Activated T-helper 9 cell treated with anti-CD3 and anti-CD28 coated beads, Interleukin-2, amount 50 U/mL, for 16 hours (primary cell): Measurements from ENCODE around the gene SHF.

Experiments used
- DNase-seq: peaks from one replicate; pipeline ENCODE4 v3.0.0-alpha.2; 2020; ENCODE audit warnings: low read depth

Gene SHF

DNA sequence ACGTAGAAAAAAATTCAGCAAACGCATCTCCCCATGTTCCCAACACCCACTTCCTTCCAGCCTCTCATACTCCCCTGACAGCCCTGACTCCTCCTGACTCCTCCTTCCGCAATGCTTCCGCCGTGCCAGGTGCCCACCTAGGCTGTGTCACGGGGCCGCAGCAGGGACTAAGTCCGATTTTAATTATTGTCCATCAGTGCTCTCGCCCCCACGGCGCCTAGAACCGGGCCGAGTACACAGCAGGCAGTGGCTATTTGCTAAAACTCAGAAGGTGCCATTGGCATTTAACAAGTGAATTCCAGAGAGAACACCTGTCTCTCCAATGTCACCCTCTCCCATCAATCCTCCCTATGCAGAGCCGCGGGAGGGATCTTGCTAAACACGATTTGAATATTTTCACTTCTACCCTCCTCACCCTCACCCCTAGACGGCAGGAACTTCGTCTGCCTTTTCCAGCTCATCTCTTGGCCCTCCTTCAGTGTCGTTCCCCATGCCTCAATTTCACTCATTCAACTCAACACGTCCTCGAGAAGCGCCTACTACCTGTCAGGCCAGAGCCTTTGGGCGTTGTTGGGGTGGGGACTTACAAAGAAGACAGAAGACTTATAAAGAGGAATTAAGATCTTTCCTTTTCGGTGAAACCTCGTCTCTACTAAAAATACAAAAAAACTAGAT lies 11.5 kb upstream of the SHF start:
- no peak for DNase-seq

DNA sequence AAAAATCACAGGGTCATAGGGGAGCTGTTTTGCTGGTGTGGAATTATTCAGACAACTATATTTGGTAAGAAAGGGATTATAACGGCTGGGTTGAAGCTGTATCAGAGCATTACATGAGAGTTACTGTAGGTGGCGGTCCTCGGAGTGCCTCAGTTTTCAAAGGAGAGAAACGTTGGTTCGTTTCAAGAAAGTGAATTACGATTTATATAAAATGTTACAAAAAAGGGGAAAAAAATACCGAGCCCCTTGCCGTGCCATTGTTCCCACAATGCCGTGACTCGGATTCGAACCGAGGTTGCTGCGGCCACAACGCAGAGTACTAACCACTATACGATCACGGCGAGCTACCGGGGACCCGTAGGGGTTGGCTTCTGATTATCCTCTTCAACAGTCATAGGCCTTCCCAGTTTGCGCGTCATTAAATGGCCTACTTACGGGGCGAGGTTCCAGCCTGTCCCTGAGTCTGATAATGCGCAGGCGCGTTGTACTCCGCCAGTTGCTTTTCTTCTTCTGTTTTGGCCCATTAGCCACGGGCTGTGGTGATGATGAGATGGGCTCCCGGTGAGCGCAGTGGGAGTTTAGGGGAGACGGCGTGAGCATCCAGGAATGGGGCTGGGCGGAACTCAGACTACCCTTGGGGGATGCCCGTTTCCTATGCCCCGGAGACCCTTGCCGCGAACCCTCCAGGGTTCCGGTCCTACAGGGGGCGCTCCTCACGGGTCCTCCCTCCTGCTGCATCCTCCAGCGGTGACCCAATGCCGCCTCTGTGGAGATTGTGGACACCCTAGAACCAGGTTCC lies 10.8 kb upstream of the SHF start:
- DNase-seq, result peak; percentile 90

DNA sequence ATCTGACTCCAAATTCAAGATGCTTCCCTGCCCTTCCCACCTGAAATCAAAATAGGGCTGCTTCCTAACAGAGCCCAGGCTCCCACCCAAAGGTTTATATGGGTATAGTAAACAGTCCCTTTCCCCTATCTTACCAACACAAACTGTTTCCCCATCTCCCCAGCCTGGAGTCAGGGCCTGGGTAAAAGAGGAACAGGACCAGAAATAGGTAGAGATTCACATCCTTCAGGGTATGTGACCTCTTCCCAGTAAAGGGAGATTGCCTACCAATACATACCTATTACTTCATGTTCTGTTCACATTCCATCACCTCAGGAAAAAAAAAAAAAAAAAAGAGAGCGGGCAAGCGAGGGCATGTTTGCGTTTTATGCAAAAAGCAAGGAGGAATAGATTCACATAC lies 9.7 kb upstream of the SHF start:
- DNase-seq, result no peak

DNA sequence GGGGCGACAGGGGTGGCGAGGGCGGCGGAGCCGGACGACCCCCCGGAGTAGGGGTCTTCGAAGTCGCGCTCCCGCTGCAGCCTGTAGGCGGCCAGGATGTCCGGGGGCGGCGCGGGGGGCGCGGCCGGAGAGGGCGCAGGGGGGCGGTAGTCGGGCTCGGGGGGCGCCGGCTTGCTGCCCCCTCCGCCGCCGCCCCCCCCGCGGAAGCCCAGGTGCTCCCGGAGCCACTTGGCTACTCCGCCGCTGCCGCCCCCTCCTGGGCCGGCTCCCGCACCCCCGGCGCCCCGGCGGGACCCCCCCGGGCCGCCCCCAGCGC lies 230 bp downstream of the SHF start:
- DNase-seq, result no peak

DNA sequence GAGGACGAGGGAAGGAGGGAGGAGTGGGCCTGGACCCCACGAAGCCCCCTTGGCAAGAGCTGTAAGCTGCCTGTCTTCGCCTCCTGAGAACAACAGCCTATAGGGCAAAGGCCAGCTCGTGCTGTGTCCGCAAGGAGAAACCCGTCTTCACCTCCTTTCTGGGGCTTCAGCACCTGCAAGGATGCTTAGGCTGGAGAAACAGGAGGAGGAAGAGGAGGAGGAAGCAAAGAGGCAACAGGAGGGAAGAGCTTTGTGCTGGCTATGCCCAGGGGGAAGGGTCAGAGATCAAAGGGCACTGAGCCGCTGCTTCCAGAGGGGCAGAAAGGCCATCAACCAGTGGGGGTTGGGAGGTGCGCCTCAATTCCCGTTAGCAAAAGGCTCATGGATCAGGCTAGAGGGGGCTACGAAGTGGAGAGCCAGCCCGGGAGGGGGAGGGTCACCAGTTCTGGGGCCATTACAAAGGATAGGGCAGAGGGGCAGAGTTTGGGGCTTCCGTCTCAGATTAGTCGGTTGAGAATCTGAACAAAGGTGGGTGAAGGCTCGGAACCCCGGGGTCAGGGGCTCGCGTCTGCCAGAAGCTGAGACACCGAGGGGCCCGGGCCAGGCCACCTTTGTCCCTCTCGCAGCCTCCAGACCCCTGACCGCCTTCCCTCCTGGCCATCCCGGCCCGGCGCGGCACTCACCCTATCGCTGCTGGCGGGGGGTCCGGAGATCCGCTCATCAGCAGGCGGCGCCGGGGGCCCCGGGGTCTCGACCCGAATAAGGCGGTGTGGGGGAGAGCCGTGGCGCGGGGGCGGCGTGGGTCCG lies 792 bp downstream of the SHF start:
- DNase-seq, result no peak

DNA sequence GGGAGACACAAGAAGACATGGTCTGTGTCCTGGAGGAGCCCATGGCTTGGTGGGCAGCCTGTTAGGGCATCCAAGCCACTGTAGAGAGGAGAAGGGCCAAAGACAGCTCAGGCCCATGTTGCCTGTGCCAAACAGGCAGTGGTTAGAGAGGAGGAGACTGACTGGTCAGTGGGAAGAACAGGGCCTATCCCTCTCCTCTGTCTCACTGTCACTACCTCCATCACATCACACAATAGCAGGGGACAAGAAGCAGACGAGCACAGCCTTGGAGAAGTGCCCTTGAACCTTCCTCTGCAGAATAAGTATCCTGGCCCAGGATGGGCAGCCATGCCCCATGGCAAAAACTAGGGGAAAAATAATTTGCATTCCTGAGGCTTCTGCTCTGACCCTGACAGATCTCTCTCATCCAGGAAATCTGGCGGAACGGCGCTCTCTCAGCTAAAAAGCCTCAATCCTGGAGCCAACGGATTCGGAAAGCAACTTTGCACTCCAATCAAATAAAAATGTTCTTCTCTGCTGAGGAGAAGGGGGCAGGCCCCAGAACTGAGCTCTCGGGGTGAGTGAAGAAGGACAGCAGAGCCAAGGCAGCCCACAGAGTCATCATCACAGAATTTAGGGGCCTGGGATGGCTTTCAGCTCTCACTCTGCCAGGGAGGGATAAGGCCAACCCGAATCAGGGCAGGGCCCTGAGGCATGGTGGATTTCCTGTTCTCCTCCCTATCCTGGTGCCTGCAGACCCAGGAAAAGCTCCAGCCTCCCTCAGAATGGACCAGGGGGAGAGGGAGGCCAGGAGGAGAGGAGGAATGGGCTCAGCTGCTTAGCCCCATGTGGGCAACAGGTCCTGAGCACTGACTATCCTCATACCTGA lies 1.6 kb downstream of the SHF start:
- no peak for DNase-seq

DNA sequence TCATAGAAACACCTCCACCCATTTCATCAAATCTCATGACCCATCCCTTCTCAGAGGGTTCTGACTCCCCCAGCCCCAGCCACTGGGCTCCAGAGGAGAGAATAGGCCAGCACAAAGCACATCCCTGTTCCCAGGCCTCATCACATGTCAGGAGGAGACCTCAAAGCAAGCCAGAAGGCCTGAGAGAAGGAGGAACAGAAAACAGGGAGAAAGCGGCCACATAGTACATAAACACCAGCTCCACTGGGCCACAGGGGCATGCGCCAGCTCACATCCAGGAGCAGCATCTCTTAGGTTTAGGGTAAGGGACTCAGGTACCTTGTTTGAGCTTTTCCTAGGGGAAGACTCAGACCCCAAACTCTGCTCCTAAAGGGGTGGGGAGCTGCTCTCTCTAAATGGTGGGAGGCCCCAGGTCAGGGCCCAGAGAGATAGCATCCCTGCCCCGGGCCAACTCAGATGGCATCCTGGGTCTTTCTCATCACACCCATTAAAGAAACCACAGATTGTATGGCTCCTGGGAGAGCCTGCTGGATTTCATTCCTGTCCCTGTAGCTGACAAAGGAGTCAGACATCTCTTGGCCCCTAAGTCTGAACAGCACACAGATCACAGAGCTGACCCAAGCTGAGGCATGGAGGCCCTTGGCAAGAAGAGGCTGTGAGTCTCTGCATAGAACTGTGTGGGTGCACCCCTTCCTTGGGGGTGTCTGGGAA lies 2.5 kb downstream of the SHF start:
- DNase-seq, result no peak

DNA sequence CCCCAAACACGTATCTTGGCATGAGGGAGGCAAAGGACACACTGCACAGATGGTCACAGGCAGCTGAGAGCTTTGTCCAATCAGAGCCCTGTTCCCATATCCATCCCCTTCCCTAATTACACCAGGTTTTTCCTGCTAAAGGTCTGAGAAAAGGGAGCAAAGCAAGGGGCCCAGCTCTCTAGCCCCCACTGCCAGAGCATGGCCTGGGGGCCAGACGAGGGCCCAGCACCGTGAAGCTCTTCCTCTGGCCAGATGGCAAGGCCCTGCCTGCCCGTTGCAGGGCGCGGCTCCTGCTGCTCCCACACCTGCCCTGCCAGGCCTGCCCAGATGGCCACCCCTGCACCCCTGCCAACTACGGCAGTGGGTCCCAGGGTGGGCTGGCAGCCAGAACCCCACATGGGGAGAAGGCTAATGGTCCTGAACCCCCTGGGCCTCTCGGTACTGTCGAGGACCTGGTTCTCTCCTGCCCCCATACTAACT lies 3.2 kb downstream of the SHF start:
- no peak for DNase-seq

DNA sequence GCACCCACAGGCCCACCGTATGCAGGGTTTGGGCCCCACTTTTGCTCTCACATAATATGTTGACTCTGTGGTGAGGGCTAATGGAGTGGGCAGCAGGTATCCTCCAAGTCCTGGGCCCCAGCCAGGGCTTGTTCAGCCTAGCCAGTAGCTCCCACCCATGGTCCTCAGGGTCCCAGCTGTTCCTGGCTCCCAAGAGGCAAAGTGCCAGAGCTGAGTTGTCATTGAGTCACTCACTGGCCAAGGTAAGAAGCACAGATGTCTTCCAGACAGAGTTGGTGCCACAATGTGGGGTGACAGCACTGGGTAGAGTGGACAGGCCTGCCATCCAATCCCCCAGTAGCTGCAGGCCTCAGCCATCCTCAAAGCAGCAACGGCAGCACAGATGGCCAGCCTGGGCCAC lies 4.3 kb downstream of the SHF start:
- no peak for DNase-seq

DNA sequence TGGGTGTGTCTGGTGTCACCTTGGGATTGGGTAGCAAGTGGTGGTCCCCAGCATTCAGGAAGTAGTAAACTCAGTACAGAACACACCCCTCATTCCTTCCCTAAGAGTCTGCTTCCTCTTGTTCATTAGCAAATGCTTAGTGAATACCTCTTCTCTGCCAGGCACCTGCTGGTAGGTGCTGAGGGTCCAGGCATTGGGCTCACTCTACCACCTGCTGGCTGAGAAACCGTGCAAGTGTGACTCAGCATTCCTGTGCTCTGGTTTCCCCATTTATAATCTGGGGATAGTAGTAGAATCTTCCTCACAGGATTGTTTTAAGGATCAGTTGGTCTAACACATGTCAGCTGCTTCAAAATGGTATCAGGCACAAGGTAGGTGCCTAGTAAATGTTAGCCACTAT lies 4.8 kb downstream of the SHF start:
- DNase-seq, result no peak

DNA sequence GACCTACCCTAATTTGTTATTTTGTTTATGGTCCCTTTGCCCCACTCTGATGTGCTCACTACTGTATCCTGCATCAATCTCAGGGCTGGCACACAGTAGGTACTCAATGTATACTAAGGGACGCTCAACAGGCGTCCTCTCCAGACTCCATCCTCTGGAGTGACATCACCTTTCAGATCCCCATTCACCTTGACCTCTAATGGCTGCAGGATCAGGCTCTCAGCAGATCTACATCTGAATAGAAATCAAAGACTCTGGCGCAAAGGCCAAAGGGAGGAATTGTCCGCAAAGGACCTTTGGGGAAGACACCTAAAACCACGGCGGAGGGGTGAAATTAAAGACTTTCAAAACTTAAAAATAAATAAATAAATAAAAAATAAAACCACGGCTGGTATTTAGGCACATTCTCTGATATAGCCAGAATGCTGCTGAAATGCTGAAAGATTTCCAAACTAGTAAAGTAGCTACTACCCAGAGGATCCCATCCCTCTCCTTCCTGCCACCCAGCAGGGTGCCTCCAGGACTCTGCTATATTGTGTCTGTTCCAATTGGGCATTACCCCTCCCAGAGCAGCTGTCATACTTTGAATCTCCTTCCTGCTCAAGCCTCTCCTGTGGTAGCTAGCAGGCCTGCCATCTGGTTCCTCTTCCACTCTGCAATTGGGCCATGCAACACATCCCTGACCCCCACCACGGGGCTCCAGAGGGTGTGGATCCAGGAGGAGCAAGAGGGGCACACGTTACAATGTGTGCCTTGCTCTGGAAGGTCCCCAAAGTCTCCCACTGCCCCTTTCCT lies 6.1 kb downstream of the SHF start:
- DNase-seq, result no peak

DNA sequence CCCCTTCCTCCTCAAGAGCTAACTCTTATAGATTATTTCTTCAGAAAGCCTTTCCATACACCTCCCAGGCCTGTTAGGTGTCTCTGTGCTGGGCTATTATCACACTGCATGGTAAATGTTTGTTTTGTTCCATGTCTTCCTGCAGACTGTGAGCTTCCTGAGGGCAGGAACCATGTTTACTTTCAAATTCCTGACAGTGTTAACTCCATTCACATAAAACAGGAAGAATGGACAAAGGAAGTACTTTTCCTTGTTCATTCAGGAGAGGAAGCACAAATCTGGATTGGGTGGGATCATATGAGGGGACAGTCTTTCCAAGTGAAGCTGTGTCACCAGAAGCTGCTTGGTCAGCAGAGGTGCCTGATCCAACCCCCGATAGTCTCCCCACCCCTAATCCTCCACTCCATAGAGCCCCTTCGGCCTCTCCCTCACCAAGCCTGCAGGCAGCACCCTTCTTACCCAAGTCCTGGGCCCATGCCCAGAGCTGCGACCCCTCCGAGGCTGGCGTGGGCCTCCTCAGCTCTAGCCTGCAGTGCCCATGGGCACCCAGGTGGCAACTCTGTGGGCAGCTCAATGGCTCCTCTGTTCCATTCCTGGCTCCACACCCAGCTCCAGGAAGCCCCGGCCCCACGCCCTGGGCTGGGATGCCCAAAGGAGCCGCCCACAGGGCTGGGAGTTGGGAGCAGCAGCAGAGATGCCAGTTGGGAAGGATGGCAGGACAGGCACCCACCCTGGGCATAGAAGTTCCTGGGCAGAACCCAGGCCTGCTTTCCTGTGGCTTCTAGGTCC lies 6.9 kb downstream of the SHF start:
- DNase-seq, result no peak

DNA sequence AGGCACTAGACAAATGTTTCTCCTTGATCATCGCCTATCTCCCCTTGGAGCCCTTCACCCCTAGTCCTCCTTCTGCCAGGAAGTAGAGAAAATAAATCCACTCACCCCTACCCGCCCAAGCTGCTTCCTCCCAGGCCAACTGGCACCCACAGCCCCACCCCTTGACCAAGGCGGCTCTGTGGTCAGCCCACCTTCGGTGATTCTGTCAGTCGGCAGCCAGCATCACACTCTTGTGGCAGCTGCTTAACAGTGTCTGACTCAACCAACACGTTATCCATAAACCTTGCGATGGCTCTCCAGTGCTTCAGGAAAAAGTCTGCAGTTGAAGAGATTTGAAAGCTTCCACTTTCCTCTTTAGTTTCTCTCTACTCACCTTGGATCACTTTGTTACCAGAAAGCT lies 7.6 kb downstream of the SHF start:
- DNase-seq, result no peak

DNA sequence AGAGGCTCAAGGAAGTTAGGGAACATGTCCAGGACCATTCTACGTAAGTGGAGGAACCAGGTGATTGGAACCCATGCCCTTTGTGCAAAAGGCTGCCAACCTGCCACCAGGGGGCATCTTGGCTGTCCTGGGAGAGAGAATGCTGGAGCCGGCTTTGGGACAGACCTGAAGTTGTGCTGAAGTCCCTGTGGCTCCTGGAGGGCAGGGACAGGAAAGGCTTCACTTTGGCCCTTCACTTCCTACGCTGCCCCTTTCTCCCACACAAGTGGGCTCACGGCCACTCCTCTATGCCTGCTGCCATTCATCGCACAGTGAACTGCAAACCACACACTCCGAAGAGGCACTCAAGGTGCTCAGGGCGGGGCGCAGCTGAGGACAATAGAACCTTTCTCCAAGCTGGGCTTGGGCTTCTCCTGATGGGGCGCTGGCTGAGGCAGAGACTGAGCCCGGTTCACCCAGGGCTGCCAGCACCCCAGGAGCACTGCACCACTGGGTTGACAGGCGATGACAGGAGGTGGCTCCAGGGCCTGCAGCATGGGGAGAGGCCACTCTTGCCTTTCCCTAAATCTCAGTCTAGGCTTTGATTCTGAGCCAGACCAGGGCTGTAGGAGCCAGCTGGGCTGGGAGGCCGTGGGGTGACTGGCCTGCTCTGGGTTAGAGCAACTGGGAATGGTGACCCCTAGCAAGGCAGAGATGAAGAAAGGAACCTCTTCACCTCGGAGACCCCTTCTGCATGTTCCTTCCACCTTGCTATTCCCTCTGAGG lies 8.4 kb downstream of the SHF start:
- peak; percentile 31 for DNase-seq

DNA sequence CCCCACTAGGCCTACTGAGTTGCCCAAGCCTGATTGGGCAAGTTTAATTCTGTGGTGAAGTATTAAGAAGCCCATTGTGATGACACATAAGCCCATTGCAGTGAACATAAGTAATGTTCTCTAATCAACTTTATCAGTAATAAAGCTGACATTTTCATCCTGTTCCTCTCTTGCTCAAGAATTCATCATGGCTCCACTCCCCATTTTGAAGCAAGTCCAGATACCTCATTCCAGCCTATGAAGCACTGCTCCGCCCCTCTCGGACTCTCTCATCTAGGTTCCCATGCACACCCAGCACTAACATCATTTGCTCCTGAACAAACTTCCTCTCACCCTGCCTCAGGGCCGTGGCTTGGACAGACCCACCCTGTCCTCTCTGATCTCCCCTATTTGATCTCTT lies 10.5 kb downstream of the SHF start:
- DNase-seq, result no peak

DNA sequence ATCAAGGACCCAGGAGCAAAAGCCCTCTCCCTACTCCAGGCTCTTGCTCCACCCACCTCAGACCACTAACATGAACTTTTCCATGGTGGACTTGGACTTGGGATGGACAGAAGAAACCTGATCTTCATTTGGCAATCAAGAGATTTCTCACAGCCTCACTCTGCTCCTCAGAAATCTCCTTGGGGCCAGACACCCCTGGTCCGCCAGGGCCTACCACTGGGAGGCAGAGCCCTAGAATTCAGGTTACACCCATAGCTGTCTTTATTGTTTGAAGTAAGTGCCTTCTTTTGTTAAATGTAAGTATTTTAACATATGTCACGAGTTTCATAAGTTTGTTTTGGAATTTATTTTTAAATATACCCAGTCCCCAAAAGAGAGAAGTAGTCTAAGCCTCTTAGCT lies 13.2 kb downstream of the SHF start:
- no peak for DNase-seq

DNA sequence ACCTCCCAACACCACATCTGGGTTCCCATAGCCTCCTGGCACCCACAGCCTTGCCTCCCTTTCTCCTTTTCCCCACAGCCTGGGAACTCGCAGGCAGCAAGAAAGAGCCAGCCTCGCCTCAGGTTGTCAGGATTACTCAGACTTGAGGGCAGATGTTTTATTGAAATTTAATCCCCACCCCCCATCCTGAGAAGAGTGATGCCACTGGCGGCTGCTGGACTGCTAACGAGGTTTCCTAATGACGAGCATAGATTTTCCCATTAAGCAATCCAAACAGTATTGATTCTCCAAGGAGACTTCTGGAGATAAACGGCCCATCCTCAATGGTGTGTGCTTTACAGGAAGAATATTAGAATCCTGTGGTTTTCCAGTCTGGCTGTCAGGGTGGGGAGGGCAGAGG lies 13.7 kb downstream of the SHF start:
- DNase-seq, result no peak

DNA sequence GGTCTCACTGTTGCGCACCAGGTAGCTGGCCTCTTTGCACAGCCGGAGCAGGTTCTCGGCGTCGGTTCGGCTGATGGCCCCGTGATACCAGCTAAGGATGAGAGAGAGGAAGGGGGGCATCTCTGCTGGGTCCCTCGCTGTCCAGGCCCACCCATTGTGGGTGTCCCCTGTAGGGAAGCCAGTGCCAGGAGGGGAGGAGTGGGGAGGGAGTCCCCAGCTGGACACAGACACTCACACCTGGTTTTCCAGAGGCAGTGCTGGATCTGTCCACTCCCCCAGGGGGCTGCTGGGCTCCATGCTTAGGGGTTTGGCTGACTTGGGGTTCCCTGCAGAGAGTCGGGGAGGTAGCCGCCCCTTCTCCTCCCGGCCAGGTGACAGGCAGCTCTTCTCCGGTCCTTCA lies 15.9 kb downstream of the SHF start:
- no peak for DNase-seq
